Measurements from ENCODE around the gene TMEFF1. TPM values are rescaled to one million over a fixed set of nuclear protein-coding genes. Genes with fewer than 3 reads are reported as not detected.

Gene TMEFF1
- total RNA-seq, 4 donors from 2014 or later = 0.50 to 1.7 (median 0.73) TPM

DNA sequence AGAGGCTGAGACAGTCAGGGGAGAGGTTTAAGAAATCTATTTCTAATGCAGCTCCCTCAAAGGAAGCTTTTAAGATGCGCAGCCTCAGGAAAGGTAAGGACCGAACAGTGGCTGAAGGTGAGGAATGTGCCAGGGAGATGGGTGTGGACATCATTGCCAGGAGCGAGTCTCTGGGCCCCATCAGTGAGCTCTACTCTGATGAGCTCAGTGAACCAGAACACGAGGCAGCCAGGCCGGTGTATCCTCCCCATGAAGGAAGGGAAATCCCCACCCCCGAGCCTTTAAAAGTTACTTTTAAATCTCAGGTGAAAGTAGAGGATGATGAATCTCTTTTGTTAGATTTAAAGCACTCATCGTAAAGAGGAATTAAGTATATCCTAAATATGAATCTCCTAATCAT lies 113.1 kb downstream of the TMEFF1 start:
- WGBS = 93% methylated on average over 7 of the region's 7 CpGs
- TF ChIP-seq, protein P1, sequence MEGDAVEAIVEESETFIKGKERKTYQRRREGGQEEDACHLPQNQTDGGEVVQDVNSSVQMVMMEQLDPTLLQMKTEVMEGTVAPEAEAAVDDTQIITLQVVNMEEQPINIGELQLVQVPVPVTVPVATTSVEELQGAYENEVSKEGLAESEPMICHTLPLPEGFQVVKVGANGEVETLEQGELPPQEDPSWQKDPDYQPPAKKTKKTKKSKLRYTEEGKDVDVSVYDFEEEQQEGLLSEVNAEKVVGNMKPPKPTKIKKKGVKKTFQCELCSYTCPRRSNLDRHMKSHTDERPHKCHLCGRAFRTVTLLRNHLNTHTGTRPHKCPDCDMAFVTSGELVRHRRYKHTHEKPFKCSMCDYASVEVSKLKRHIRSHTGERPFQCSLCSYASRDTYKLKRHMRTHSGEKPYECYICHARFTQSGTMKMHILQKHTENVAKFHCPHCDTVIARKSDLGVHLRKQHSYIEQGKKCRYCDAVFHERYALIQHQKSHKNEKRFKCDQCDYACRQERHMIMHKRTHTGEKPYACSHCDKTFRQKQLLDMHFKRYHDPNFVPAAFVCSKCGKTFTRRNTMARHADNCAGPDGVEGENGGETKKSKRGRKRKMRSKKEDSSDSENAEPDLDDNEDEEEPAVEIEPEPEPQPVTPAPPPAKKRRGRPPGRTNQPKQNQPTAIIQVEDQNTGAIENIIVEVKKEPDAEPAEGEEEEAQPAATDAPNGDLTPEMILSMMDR (IDR thresholded peaks at IDR 0.05) = no peak
- no peak for TF ChIP-seq EP300 (IDR thresholded peaks at IDR 0.05)
- no peak for TF ChIP-seq POLR2A (IDR thresholded peaks at IDR 0.05; ENCODE audit: low read depth)
- no peak for TF ChIP-seq POLR2AphosphoS5 (IDR thresholded peaks at IDR 0.05)
- no peak overlapping the region for H3K27ac ChIP-seq (replicated peaks in 1 of 4)
- intact Hi-C loops (cut with DNase I) = no loop called here
- H3K4me1 ChIP-seq = peaks cover 0 to 3% (median 0%) of the 10 kb centered on the region in 4 donors
- no peak for DNase-seq (ENCODE audit: extremely low spot score)
- no peaks in the 10 kb centered on the region for H3K9me3 ChIP-seq
- no peak overlapping the region for H3K4me3 ChIP-seq
- H3K36me3 ChIP-seq = peaks cover 0 to 10% (median 4%) of the 10 kb centered on the region in 4 donors
- H3K27me3 ChIP-seq = no peaks in the 10 kb centered on the region

DNA sequence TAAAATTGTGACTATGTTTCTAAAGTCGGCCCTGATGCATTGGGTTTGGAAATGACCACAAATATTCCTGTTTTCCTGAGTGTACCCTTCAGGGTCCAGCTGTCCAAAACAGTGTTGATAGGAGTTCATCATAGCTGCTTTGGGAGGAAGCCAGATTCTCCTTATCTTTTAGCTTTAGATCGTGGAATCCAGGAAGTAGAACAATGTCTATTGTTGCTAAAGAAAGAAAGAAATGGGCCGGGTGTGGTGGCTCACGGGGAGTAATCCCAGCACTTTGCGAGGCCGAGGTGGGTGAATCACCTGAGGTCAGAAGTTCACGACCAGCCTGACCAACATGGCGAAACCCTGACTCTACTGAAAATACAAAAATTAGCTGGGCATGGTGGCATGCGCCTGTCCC lies 114.4 kb downstream of the TMEFF1 start:
- Histone ChIP-seq H3K4me3 (no peak overlapping the region), H3K36me3 (peaks cover 0 to 10% (median 4%) of the 10 kb centered on the region in 4 donors), H3K4me1 (no peaks in the 10 kb centered on the region), H3K9me3 (no peaks in the 10 kb centered on the region), H3K27me3 (no peaks in the 10 kb centered on the region), H3K27ac (replicated peaks in 1 of 4) (no peak overlapping the region)
- no peak for TF ChIP-seq EP300 (IDR thresholded peaks at IDR 0.05)
- no peak for TF ChIP-seq POLR2AphosphoS5 (IDR thresholded peaks at IDR 0.05)
- TF ChIP-seq, protein P1 (IDR thresholded peaks at IDR 0.05) = no peak
- TF ChIP-seq POLR2A (IDR thresholded peaks at IDR 0.05; ENCODE audit: low read depth) = no peak
- WGBS = 77% methylated on average over 9 of the region's 9 CpGs
- DNase-seq (ENCODE audit: extremely low spot score) = no peak
- intact Hi-C loops (cut with DNase I) = no loop called here

DNA sequence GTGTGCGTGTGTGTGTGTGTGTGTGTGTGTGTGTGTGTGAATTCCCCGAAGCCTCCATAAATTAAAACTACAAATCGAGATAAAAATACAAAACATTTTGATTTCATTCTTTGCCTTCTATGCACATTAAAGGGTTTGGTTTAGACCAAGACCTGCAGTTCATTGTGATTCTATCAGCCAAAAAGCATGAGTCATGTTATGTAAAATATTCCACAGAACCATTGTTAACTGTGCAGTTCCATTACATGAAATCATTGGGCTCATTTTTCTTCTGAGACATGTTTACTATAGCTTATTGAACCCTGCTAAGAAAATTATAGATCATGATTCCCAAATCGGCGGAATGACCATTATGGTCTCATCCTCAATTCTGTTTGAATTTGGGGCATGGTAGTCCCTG lies 116.6 kb downstream of the TMEFF1 start:
- H3K4me3 ChIP-seq = no peak overlapping the region
- no peaks in the 10 kb centered on the region for H3K27me3 ChIP-seq
- 60% methylated on average over 5 of the region's 5 CpGs for WGBS
- no peak overlapping the region for H3K27ac ChIP-seq (replicated peaks in 1 of 4)
- intact Hi-C loops (cut with DNase I) = no loop called here
- no peak for DNase-seq (ENCODE audit: extremely low spot score)
- TF ChIP-seq POLR2A (IDR thresholded peaks at IDR 0.05; ENCODE audit: low read depth) (no peak), EP300 (IDR thresholded peaks at IDR 0.05) (no peak), POLR2AphosphoS5 (IDR thresholded peaks at IDR 0.05) (no peak)
- TF ChIP-seq, protein P1 (IDR thresholded peaks at IDR 0.05) = no peak
- peaks cover 0 to 10% (median 4%) of the 10 kb centered on the region in 4 donors for H3K36me3 ChIP-seq
- no peaks in the 10 kb centered on the region for H3K4me1 ChIP-seq
- H3K9me3 ChIP-seq = no peaks in the 10 kb centered on the region

DNA sequence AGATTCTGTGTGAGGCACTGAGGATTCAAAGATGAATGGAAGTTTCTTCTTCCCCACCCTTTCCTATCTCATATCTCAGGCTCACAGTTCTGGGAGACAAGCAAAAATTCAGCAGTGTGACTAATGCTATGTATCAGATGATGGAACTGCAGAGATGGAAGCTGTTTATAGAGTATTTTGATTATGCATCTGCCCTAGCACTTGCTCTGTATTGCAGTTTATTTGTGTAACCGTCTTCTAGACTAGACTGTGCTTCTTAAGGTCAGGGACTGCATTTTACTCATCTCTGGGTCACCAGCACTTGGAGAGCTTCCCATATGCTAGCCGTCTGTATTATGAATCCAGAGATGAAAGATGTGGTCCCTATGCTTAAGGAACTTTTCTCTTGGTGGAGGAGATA lies 117.5 kb downstream of the TMEFF1 start:
- Histone ChIP-seq H3K9me3 (no peaks in the 10 kb centered on the region), H3K36me3 (peaks cover 0 to 8% (median 4%) of the 10 kb centered on the region in 4 donors), H3K27me3 (no peaks in the 10 kb centered on the region), H3K4me3 (no peak overlapping the region), H3K4me1 (peaks cover 0 to 4% (median 2%) of the 10 kb centered on the region in 4 donors), H3K27ac (replicated peaks in 1 of 4) (no peak overlapping the region)
- 60% methylated on average over 2 of the region's 2 CpGs for WGBS
- no peak for DNase-seq (ENCODE audit: extremely low spot score)
- no peak for TF ChIP-seq POLR2AphosphoS5 (IDR thresholded peaks at IDR 0.05)
- TF ChIP-seq, protein P1 (IDR thresholded peaks at IDR 0.05) = no peak
- TF ChIP-seq POLR2A (IDR thresholded peaks at IDR 0.05; ENCODE audit: low read depth) = no peak
- no peak for TF ChIP-seq EP300 (IDR thresholded peaks at IDR 0.05)
- intact Hi-C loops (cut with DNase I) = loop anchor here (10.0 kb wide), 2 partner anchors 266 to 776 kb away; no protein-coding TSS in a partner anchor

DNA sequence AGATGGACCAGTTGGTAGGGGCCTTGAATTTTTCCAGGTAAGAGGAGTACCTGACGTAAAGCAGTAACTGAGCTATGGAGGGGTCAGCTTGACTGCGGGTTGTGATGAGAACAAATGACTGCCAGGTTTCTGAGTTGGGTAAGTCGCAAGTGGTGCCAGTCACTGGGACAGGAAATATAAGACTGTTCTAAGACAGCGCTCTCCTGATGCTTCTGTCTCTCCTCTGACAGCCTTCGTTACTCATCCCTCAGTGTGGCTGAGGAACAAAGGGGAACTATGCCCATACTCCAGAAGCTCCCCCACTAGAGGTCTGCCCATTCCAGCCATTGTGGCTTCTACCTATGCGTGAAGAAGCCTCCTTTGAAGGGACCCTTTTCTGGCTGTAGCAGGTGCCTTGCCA lies 118.2 kb downstream of the TMEFF1 start:
- 93% methylated on average over 6 of the region's 6 CpGs for WGBS
- Histone ChIP-seq H3K27ac (replicated peaks in 1 of 4) (no peak overlapping the region), H3K4me1 (peaks cover 0 to 4% (median 2%) of the 10 kb centered on the region in 4 donors), H3K9me3 (no peaks in the 10 kb centered on the region), H3K4me3 (no peak overlapping the region), H3K36me3 (peaks cover 0 to 5% (median under 1%) of the 10 kb centered on the region in 4 donors), H3K27me3 (no peaks in the 10 kb centered on the region)
- TF ChIP-seq POLR2AphosphoS5 (IDR thresholded peaks at IDR 0.05) (no peak), POLR2A (IDR thresholded peaks at IDR 0.05; ENCODE audit: low read depth) (no peak), EP300 (IDR thresholded peaks at IDR 0.05) (no peak)
- TF ChIP-seq, protein P1 (IDR thresholded peaks at IDR 0.05) = no peak
- no peak for DNase-seq (ENCODE audit: extremely low spot score)
- intact Hi-C loops (cut with DNase I) = loop anchor here (10.0 kb wide), 2 partner anchors 266 to 776 kb away; no protein-coding TSS in a partner anchor
